Measurements from ENCODE around the gene STX10.

The STX10 gene

GRCh38 chr19:13100031-13100588 is 50.1 kb downstream of the STX10 start:
- DNase-seq (ENCODE audit: low read depth), result no peak

- no peak for DNase-seq (ENCODE audit: low read depth)
Observed at GRCh38 chr19:13099073-13099999, 50.8 kb downstream of the STX10 start.

- DNase-seq (ENCODE audit: low read depth), result no peak
Observed at GRCh38 chr19:13098277-13099072, 51.7 kb downstream of the STX10 start.

- no peak for DNase-seq (ENCODE audit: low read depth)
Observed at GRCh38 chr19:13097463-13098258, 52.5 kb downstream of the STX10 start.

- no peak for DNase-seq (ENCODE audit: low read depth)
Observed at GRCh38 chr19:13097033-13097462, 53.1 kb downstream of the STX10 start.

GRCh38 chr19:13095934-13096927 is 53.9 kb downstream of the STX10 start:
- no peak for DNase-seq (ENCODE audit: low read depth)

- no peak for DNase-seq (ENCODE audit: low read depth)
Observed at GRCh38 chr19:13095393-13095784, 54.8 kb downstream of the STX10 start.

GRCh38 chr19:13094771-13095392 is 55.3 kb downstream of the STX10 start:
- no peak for DNase-seq (ENCODE audit: low read depth)

GRCh38 chr19:13094106-13094504 is 56.1 kb downstream of the STX10 start:
- no peak for DNase-seq (ENCODE audit: low read depth)

Data from HS-27A (cell line).